IMR-90 (cell line): ENCODE data around the gene FMOD.

ENCODE experiments used
- CEBPB ChIP-seq: IDR thresholded peaks from 2 replicates; pipeline ENCODE4 v1.6.1; 2012; ENCODE audit warnings: low read depth, low read length, improper control_type of control experiment
- POLR2A ChIP-seq: IDR thresholded peaks from 2 replicates; pipeline ENCODE4 v1.6.1; 2012; ENCODE audit warnings: mild to moderate bottlenecking, low read depth, low read length
- RAD21 ChIP-seq: IDR thresholded peaks from 2 replicates; pipeline ENCODE4 v1.6.1; 2012; ENCODE audit warnings: low read length, improper control_type of control experiment
- RFX5 ChIP-seq: IDR thresholded peaks from 2 replicates; pipeline ENCODE4 v1.8.0; 2012; ENCODE audit warnings: low read depth, mild to moderate bottlenecking, low read length, moderate library complexity
- TF ChIP-seq, protein P1 (sequence below): fragments of 150-350 bp; IDR thresholded peaks from 2 replicates; pipeline ENCODE4 v1.6.1; 2017; ENCODE audit warnings: mild to moderate bottlenecking, antibody characterized with exemption, low read length, low read depth
- TF ChIP-seq, protein P2 (sequence below): conservative IDR thresholded peaks from 2 replicates; pipeline ENCODE4 v1.5.1; 2012; ENCODE audit warnings: mild to moderate bottlenecking, low read depth, low read length, improper control_type of control experiment

DNA sequence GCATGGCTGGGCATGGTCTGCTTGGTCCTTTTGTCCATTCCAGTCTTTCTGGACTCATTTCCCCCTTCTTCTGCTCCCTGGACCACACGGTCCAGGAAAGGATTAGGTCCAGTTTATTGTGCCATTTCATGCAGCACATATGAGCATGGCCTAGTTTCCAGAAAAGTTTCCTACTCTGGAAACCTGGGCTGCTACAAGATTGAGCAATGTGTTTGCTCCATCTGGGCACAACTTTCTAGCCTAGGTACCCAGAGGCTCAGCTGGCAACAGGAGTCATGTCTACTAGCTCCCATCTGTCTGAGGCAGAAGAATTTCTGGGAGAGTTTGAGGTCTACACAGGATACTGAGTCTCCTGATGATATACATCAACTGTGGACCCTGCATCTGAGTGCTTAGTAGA lies 14.8 kb downstream of the FMOD start:
- TF ChIP-seq POLR2A (no peak), RFX5 (no peak), RAD21 (no peak), CEBPB (no peak)
- TF ChIP-seq, protein P1, sequence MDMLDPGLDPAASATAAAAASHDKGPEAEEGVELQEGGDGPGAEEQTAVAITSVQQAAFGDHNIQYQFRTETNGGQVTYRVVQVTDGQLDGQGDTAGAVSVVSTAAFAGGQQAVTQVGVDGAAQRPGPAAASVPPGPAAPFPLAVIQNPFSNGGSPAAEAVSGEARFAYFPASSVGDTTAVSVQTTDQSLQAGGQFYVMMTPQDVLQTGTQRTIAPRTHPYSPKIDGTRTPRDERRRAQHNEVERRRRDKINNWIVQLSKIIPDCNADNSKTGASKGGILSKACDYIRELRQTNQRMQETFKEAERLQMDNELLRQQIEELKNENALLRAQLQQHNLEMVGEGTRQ: no peak
- TF ChIP-seq, protein P2, sequence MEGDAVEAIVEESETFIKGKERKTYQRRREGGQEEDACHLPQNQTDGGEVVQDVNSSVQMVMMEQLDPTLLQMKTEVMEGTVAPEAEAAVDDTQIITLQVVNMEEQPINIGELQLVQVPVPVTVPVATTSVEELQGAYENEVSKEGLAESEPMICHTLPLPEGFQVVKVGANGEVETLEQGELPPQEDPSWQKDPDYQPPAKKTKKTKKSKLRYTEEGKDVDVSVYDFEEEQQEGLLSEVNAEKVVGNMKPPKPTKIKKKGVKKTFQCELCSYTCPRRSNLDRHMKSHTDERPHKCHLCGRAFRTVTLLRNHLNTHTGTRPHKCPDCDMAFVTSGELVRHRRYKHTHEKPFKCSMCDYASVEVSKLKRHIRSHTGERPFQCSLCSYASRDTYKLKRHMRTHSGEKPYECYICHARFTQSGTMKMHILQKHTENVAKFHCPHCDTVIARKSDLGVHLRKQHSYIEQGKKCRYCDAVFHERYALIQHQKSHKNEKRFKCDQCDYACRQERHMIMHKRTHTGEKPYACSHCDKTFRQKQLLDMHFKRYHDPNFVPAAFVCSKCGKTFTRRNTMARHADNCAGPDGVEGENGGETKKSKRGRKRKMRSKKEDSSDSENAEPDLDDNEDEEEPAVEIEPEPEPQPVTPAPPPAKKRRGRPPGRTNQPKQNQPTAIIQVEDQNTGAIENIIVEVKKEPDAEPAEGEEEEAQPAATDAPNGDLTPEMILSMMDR: no peak
